T-helper 1 cell treated with Interleukin-12 subunit alpha and Interleukin-12 subunit beta and Interleukin-4 antibody, amounts not matched to agents 30 ng/mL and 1 ng/mL, for 36 hours (primary cell): Measurements from ENCODE around the gene CAVIN3. TPM values are rescaled to one million over a fixed set of nuclear protein-coding genes. Genes with fewer than 3 reads are reported as not detected.

ENCODE experiments used
- intact Hi-C: fragments of 100-400 bp; cut with micrococcal nuclease; formaldehyde crosslinking; loops from one replicate; pipeline ENCODE4 v1.15.1; 2024
- total RNA-seq: library from RNA; stranded (reverse); gene quantifications from 2 replicates; pipeline ENCODE4 v1.2.3, GENCODE V29; 2022

CAVIN3 gene
- total RNA-seq, 1 donor from 2014 or later: 5.9 TPM

- intact Hi-C loops: no loop called here
Measured at GRCh38 chr11:6273188-6273587, 47.1 kb downstream of the CAVIN3 start.

GRCh38 chr11:6271598-6271997 lies 48.7 kb downstream of the CAVIN3 start:
- intact Hi-C loops: no loop called here

- intact Hi-C loops: no loop called here
Measured at GRCh38 chr11:6270584-6271246, 49.6 kb downstream of the CAVIN3 start.

GRCh38 chr11:6269994-6270393 lies 50.3 kb downstream of the CAVIN3 start:
- intact Hi-C loops: no loop called here

Other genes starting within 250 kb of the CAVIN3 start
- gene OR56B4, start 212.8 kb downstream of the CAVIN3 start, total RNA-seq: not detected in 2 replicates
- gene OR52B2, start 150.2 kb downstream of the CAVIN3 start, total RNA-seq: not detected in 2 replicates
- gene OR52W1, start 121.3 kb downstream of the CAVIN3 start, total RNA-seq: not detected in 2 replicates
- gene C11orf42, start 114.9 kb downstream of the CAVIN3 start, total RNA-seq: not detected in 2 replicates
- 24.9 and 26.1 TPM in 2 replicates for gene FHIP1B, start 85.9 kb downstream of the CAVIN3 start, total RNA-seq
- 0.15 TPM in 1 of 2 replicates, not detected in the other for gene CNGA4, start 81.4 kb downstream of the CAVIN3 start, total RNA-seq
- not detected in 2 replicates for gene CCKBR, start 60.7 kb downstream of the CAVIN3 start, total RNA-seq
- 50.9 and 52.6 TPM in 2 replicates for gene SMPD1, start 70.0 kb upstream of the CAVIN3 start, total RNA-seq
- gene APBB1, start 98.6 kb upstream of the CAVIN3 start, total RNA-seq: 45.5 and 46.9 TPM in 2 replicates
- gene HPX, start 120.5 kb upstream of the CAVIN3 start, total RNA-seq: 0.51 TPM in 1 of 2 replicates, not detected in the other
- 4.6 and 5.5 TPM in 2 replicates for gene TRIM3, start 153.4 kb upstream of the CAVIN3 start, total RNA-seq
- 44.7 and 49.3 TPM in 2 replicates for gene ARFIP2, start 160.8 kb upstream of the CAVIN3 start, total RNA-seq
- 29.4 and 30.9 TPM in 2 replicates for gene TIMM10B, start 161.0 kb upstream of the CAVIN3 start, total RNA-seq
- 23.2 and 26.1 TPM in 2 replicates for gene DNHD1, start 176.8 kb upstream of the CAVIN3 start, total RNA-seq